Measurements from ENCODE around the gene PIH1D1. TPM values are rescaled to one million over a fixed set of nuclear protein-coding genes. Genes with fewer than 3 reads are reported as not detected.

The PIH1D1 gene
- total RNA-seq, 1 donor from 2014 or later, result 84.5 TPM

GRCh38 chr19:49423071-49423984, 28.3 kb downstream of the PIH1D1 start, which contains the start of gene PTH2:
Gene PTH2, minus strand, starts transcription at chr19:49423441. Its CDS starts 102 bp downstream, at chr19:49423339.
- peaks cover 89% of the 10 kb centered on the region for H3K27me3 Mint-ChIP-seq (ENCODE audit: unreplicated experiment)
- peaks cover 2% of the 10 kb centered on the region for H3K36me3 Mint-ChIP-seq (ENCODE audit: unreplicated experiment)
- H3K4me1 Mint-ChIP-seq (ENCODE audit: unreplicated experiment), result peaks cover 30% of the 10 kb centered on the region
- no peaks in the 10 kb centered on the region for H3K9me3 Mint-ChIP-seq (ENCODE audit: unreplicated experiment)
- H3K4me3 Mint-ChIP-seq (ENCODE audit: unreplicated experiment), result peak within 1 kb of the TSS; percentile 64
- no peak within 1 kb of the TSS for H3K27ac Mint-ChIP-seq (ENCODE audit: unreplicated experiment)
- DNase-seq (ENCODE audit: extremely low spot score, unreplicated experiment), result peak; percentile 83
- no peak for TF ChIP-seq CTCF (IDR thresholded peaks at IDR 0.05)

- Mint-ChIP-seq H3K9me3 (ENCODE audit: unreplicated experiment) (no peaks in the 10 kb centered on the region), H3K27me3 (ENCODE audit: unreplicated experiment) (peaks cover 89% of the 10 kb centered on the region), H3K4me3 (ENCODE audit: unreplicated experiment) (peak overlapping the region; percentile 64), H3K4me1 (ENCODE audit: unreplicated experiment) (peaks cover 24% of the 10 kb centered on the region), H3K36me3 (ENCODE audit: unreplicated experiment) (peaks cover 2% of the 10 kb centered on the region), H3K27ac (ENCODE audit: unreplicated experiment) (no peak overlapping the region)
- peak; percentile 84 for DNase-seq (ENCODE audit: extremely low spot score, unreplicated experiment)
- peak; percentile 55 for TF ChIP-seq CTCF (IDR thresholded peaks at IDR 0.05)
Observed at GRCh38 chr19:49422407-49423070, 29.1 kb downstream of the PIH1D1 start.

- H3K36me3 Mint-ChIP-seq (ENCODE audit: unreplicated experiment), result no peaks in the 10 kb centered on the region
- peaks cover 89% of the 10 kb centered on the region for H3K27me3 Mint-ChIP-seq (ENCODE audit: unreplicated experiment)
- no peak for TF ChIP-seq CTCF (IDR thresholded peaks at IDR 0.05)
- no peak overlapping the region for H3K4me3 Mint-ChIP-seq (ENCODE audit: unreplicated experiment)
- H3K27ac Mint-ChIP-seq (ENCODE audit: unreplicated experiment), result no peak overlapping the region
- no peak for DNase-seq (ENCODE audit: extremely low spot score, unreplicated experiment)
- peaks cover 24% of the 10 kb centered on the region for H3K4me1 Mint-ChIP-seq (ENCODE audit: unreplicated experiment)
- H3K9me3 Mint-ChIP-seq (ENCODE audit: unreplicated experiment), result no peaks in the 10 kb centered on the region
Observed at GRCh38 chr19:49421878-49422202, 29.8 kb downstream of the PIH1D1 start.

GRCh38 chr19:49421039-49421877, 30.4 kb downstream of the PIH1D1 start:
- Mint-ChIP-seq H3K4me3 (ENCODE audit: unreplicated experiment) (peak overlapping the region; percentile 14), H3K36me3 (ENCODE audit: unreplicated experiment) (no peaks in the 10 kb centered on the region), H3K4me1 (ENCODE audit: unreplicated experiment) (peaks cover 23% of the 10 kb centered on the region), H3K9me3 (ENCODE audit: unreplicated experiment) (no peaks in the 10 kb centered on the region), H3K27ac (ENCODE audit: unreplicated experiment) (no peak overlapping the region), H3K27me3 (ENCODE audit: unreplicated experiment) (peaks cover 89% of the 10 kb centered on the region)
- TF ChIP-seq CTCF (IDR thresholded peaks at IDR 0.05), result no peak
- peak; percentile 82 for DNase-seq (ENCODE audit: extremely low spot score, unreplicated experiment)
